NB4 (cell line): Measurements from ENCODE around the gene UNC5C.

Experiments
- CTCF ChIP-seq: IDR thresholded peaks from one replicate; pipeline ENCODE4 v1.5.1; 2012; ENCODE audit warnings: low read depth, low read length
- MAX ChIP-seq: IDR thresholded peaks from 2 replicates; pipeline ENCODE4 v1.6.1; 2011; ENCODE audit warnings: low read depth, low read length
- MYC ChIP-seq: IDR thresholded peaks from 2 replicates; pipeline ENCODE4 v1.6.1; 2011; ENCODE audit warnings: low read depth, low read length
- POLR2A ChIP-seq: IDR thresholded peaks from 2 replicates; pipeline ENCODE4 v1.6.1; 2011; ENCODE audit warnings: mild to moderate bottlenecking; ENCODE audit not compliant: insufficient read length; ENCODE audit errors: extremely low read depth

DNA sequence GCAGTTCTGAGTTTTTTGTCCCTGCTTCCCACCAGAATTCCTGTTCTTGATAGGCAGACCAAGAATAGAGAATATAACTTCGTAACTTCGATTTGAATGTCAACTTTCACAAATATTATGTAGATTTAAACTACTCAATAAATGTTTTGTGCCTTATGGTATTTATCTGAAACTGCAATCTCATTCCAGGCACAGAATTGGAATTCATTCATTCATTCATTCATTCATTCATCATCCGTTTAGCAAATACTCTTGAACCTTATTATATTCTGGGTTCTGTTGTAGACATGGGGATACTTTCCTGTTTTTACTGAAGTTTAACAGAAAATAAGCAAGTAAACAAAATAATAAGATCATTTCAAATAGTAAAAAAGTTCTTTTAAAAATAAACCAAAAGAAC lies 324.4 kb downstream of the UNC5C start:
- TF ChIP-seq CTCF (no peak), POLR2A (no peak), MYC (no peak), MAX (no peak)
